B cell (primary cell): ENCODE measurements around the gene CCNE1. TPM values are rescaled to one million over a fixed set of nuclear protein-coding genes. Genes with fewer than 3 reads are reported as not detected.
"Not testable (repeated sequence)": the region's sequence is repeated elsewhere in the genome, so short reads cannot be mapped to it uniquely, and the experiment has no call there.

Source experiments
- ATAC-seq: fragments of 200-7000 bp; cut with Tn5 transposase; one replicate; pipeline ENCODE4 v1.10.0; 2021; ENCODE audit warnings: low read depth, mild to moderate bottlenecking, moderate number of reproducible peaks, moderate library complexity
- CTCF ChIA-PET: fragments of 350-600 bp; sonication (Branson Sonifier 250); formaldehyde crosslinking; loops from one replicate; lab custom pipeline; 2021; ENCODE audit warnings: antibody characterized with exemption, inconsistent platforms; lab: Charles Lee
- POLR2A ChIA-PET: fragments of 350-600 bp; sonication (Branson Sonifier 250); formaldehyde crosslinking; loops from one replicate; lab custom pipeline; 2021; ENCODE audit warnings: antibody characterized with exemption; lab: Charles Lee
- DNase-seq: peaks from one replicate; pipeline ENCODE4 v3.0.0; 2013
- H2AFZ ChIP-seq: 2 replicates; pipeline ENCODE4 v1.6.1; 2012; ENCODE audit warnings: mild to moderate bottlenecking, low read depth, low read length; ENCODE audit not compliant: insufficient read depth, poor library complexity, severe bottlenecking
- H3K27ac ChIP-seq, 2 donors: 1 replicate in 1 of 2; 2 replicates in 1 of 2; pipeline ENCODE4 v1.5.1; 2012 to 2013; ENCODE audit warnings: low read length in 2 of 2, mild to moderate bottlenecking in 2 of 2, moderate library complexity in 1 of 2
- H3K27me3 ChIP-seq, 4 experiments: fragments of 200-600 bp in 1 of 4; sonication (generic) in 1 of 4; replicated peaks in 1 of 4; 1 replicate in 2 of 4; 2 replicates in 2 of 4; pipeline versions ENCODE4 v1.6.1 to v1.7.0; 2013 to 2016; ENCODE audit warnings: low read length in 3 of 4, mild to moderate bottlenecking in 2 of 4, mixed read lengths in 1 of 4, moderate library complexity in 1 of 4; ENCODE audit not compliant: insufficient read depth in 4 of 4, control insufficient read depth in 3 of 4; ENCODE audit errors: control extremely low read depth in 1 of 4
- H3K36me3 ChIP-seq, 2 experiments: replicated peaks in 1 of 2; 1 replicate in 1 of 2; 2 replicates in 1 of 2; pipeline versions ENCODE4 v1.6.1 to v1.7.1; 2013; ENCODE audit warnings: low read length in 1 of 2; ENCODE audit not compliant: insufficient read depth in 2 of 2, control insufficient read depth in 1 of 2; ENCODE audit errors: control extremely low read depth in 1 of 2, extremely low read depth in 1 of 2
- H3K4me1 ChIP-seq, 2 donors: fragments of 200-600 bp in 1 of 2; sonication (generic) in 1 of 2; 1 replicate in 1 of 2; 2 replicates in 1 of 2; pipeline versions ENCODE4 v1.5.1 to v1.6.1; 2013 to 2017; ENCODE audit warnings: low read length in 2 of 2; ENCODE audit not compliant: control insufficient read depth in 2 of 2, insufficient read depth in 2 of 2
- H3K4me2 ChIP-seq: replicated peaks from 2 replicates; pipeline ENCODE3; 2012; ENCODE audit warnings: mild to moderate bottlenecking, low read depth, low read length; ENCODE audit not compliant: poor library complexity, severe bottlenecking
- H3K4me3 ChIP-seq, 5 experiments: fragments of 200-600 bp in 1 of 5; sonication (generic) in 1 of 5; 1 replicate in 3 of 5; 2 replicates in 2 of 5; pipeline versions ENCODE4 v1.5.1 to v1.7.0; 2011 to 2016; ENCODE audit warnings: low read length in 4 of 5, mild to moderate bottlenecking in 4 of 5, low read depth in 2 of 5, control low read depth in 1 of 5, moderate library complexity in 1 of 5; ENCODE audit not compliant: insufficient read depth in 1 of 5; ENCODE audit errors: control extremely low read depth in 1 of 5, extremely low read depth in 1 of 5
- H3K79me2 ChIP-seq: fragments of 200-600 bp; sonication (generic); one replicate; pipeline ENCODE4 v1.6.0; 2016; ENCODE audit warnings: low read length; ENCODE audit not compliant: control insufficient read depth, insufficient read depth
- H3K9ac ChIP-seq: fragments of 200-600 bp; sonication (generic); 2 replicates; pipeline ENCODE4 v1.6.1; 2017; ENCODE audit warnings: mild to moderate bottlenecking, low read length, moderate library complexity
- H3K9me3 ChIP-seq, 3 donors: one replicate each; pipeline versions ENCODE4 v1.6.1 to v1.7.1; 2013; ENCODE audit warnings: low read length in 2 of 3; ENCODE audit not compliant: control insufficient read depth in 2 of 3, insufficient read depth in 1 of 3; ENCODE audit errors: control extremely low read depth in 1 of 3
- H4K20me1 ChIP-seq: 2 replicates; pipeline ENCODE4 v1.6.0; 2012; ENCODE audit warnings: mild to moderate bottlenecking, low read length; ENCODE audit not compliant: insufficient read depth, control insufficient read depth, poor library complexity, severe bottlenecking
- H3K27ac Mint-ChIP-seq: one replicate; pipeline ENCODE4 v1.8.0; 2021; ENCODE audit warnings: mixed read lengths
- H3K27me3 Mint-ChIP-seq: one replicate; pipeline ENCODE4 v1.8.0; 2021; ENCODE audit warnings: mixed read lengths
- H3K4me1 Mint-ChIP-seq: one replicate; pipeline ENCODE4 v1.8.0; 2021; ENCODE audit warnings: mixed read lengths
- H3K4me3 Mint-ChIP-seq: one replicate; pipeline ENCODE4 v1.8.0; 2021; ENCODE audit warnings: mixed read lengths
- H3K9me3 Mint-ChIP-seq: one replicate; pipeline ENCODE4 v1.8.0; 2022; ENCODE audit warnings: mixed read lengths; ENCODE audit not compliant: insufficient read depth
- CTCF ChIP-seq: fragments of 200-600 bp; IDR thresholded peaks from one replicate; pipeline ENCODE4 v1.8.0; 2022; ENCODE audit warnings: antibody characterized with exemption, mild to moderate bottlenecking
- EZH2 ChIP-seq: IDR thresholded peaks from 2 replicates; pipeline ENCODE4 v1.6.1; 2012; ENCODE audit warnings: borderline replicate concordance, low read depth, mild to moderate bottlenecking, moderate library complexity, low read length; ENCODE audit not compliant: insufficient read depth, poor library complexity, severe bottlenecking
- WGBS: methylation state at CpG from one replicate; pipeline ENCODE4 v1.1.5; 2013; ENCODE audit warnings: missing lambda C conversion rate; ENCODE audit not compliant: insufficient coverage; 5-methylcytosine and 5-hydroxymethylcytosine counted together
- intact Hi-C: fragments of 100-400 bp; cut with micrococcal nuclease; formaldehyde crosslinking; loops from one replicate; pipeline ENCODE4 v1.10.0; 2022
- polyA plus RNA-seq: library from polyadenylated mRNA; depleted of rRNA; stranded (reverse); fragments of >200 nt; gene quantifications from 2 replicates; pipeline ENCODE4 v1.2.3, GENCODE V29; 2012
- total RNA-seq, 2 donors: library from RNA; stranded (reverse); fragments of 120-200 nt in 1 of 2; gene quantifications; 1 replicate in 1 of 2; 2 replicates in 1 of 2; pipeline versions ENCODE4 v1.2.3 to v1.2.4, GENCODE V29; 2013 to 2022

Gene CCNE1
- total and polyA plus RNA-seq, 2 donors (not counting 1 experiment from before 2014, with no cell fraction given): 2.5 to 2.8 TPM

GRCh38 chr19:29819986-29820385 is 8.2 kb downstream of the CCNE1 start:
- Mint-ChIP-seq H3K4me3 (no peak overlapping the region), H3K27ac (no peak overlapping the region), H3K4me1 (peaks cover 5% of the 10 kb centered on the region), H3K9me3 (no peaks in the 10 kb centered on the region), H3K27me3 (no peaks in the 10 kb centered on the region)
- intact Hi-C loops: loop anchor here (10.0 kb wide), 1 partner anchor 155 kb away; the partner anchor contains the start of gene PLEKHF1
- Histone ChIP-seq H3K4me1 (peaks cover 2 to 11% of the 10 kb centered on the region in 2 donors), H3K27me3 (no peaks in the 10 kb centered on the region), H3K36me3 (peaks cover 0 to 3% of the 10 kb centered on the region in 2 experiments), H2AFZ (no peak overlapping the region), H3K9ac (no peak overlapping the region), H3K79me2 (no peaks in the 10 kb centered on the region), H3K27ac (no peak overlapping the region), H3K4me3 (no peak overlapping the region), H4K20me1 (no peaks in the 10 kb centered on the region), H3K9me3 (no peaks in the 10 kb centered on the region), H3K4me2 (no peak overlapping the region)
- TF ChIP-seq EZH2: no peak
- 100% methylated on average over 3 of the region's 6 CpGs for WGBS
- ChIA-PET POLR2A (no interaction called here), CTCF (interaction anchor here (0.6 to 1.0 kb wide), 2 partner anchors 12 to 56 kb away, joined by 3 to 4 read pairs; no protein-coding TSS in a partner anchor)
- ATAC-seq (no peak), DNase-seq (no peak)

- H4K20me1 ChIP-seq: no peaks in the 10 kb centered on the region
- TF ChIP-seq EZH2 (no peak), CTCF (no peak)
- Mint-ChIP-seq H3K9me3 (no peaks in the 10 kb centered on the region), H3K27ac (no peak overlapping the region), H3K4me1 (no peaks in the 10 kb centered on the region), H3K4me3 (no peak overlapping the region), H3K27me3 (no peaks in the 10 kb centered on the region)
- H3K27me3 ChIP-seq: no peaks in the 10 kb centered on the region
- POLR2A ChIA-PET: no interaction called here
- peaks cover 0 to 3% of the 10 kb centered on the region in 2 experiments for H3K36me3 ChIP-seq
- H3K4me1 ChIP-seq: no peaks in the 10 kb centered on the region
- H2AFZ ChIP-seq: no peak overlapping the region
- DNase-seq (no peak), ATAC-seq (no peak)
- no peak overlapping the region for H3K4me3 ChIP-seq
- no peaks in the 10 kb centered on the region for H3K9me3 ChIP-seq
- WGBS: 92% methylated on average over 11 of the region's 20 CpGs
- intact Hi-C loops: no loop called here
- CTCF ChIA-PET: no interaction called here
- no peak overlapping the region for H3K27ac ChIP-seq
- H3K9ac ChIP-seq: no peak overlapping the region
- H3K79me2 ChIP-seq: no peaks in the 10 kb centered on the region
- no peak overlapping the region for H3K4me2 ChIP-seq
Measured at GRCh38 chr19:29823581-29824330, 12.0 kb downstream of the CCNE1 start.

GRCh38 chr19:29825263-29825662 is 13.5 kb downstream of the CCNE1 start:
- H3K9me3 ChIP-seq, H3K9me3 Mint-ChIP-seq, H3K4me3 Mint-ChIP-seq, H3K4me1 Mint-ChIP-seq, H3K4me2 ChIP-seq, H3K4me1 ChIP-seq, intact Hi-C loops, H3K36me3 ChIP-seq, POLR2A ChIA-PET, H3K79me2 ChIP-seq, H3K27me3 ChIP-seq, H3K4me3 ChIP-seq, H3K9ac ChIP-seq, ATAC-seq, H3K27ac Mint-ChIP-seq, H4K20me1 ChIP-seq, H3K27me3 Mint-ChIP-seq, H2AFZ ChIP-seq, DNase-seq, H3K27ac ChIP-seq, CTCF ChIA-PET: not testable (repeated sequence)
- WGBS: 100% methylated on average over 4 of the region's 8 CpGs
